WTC11 (cell line): ENCODE data around the gene MRPL27. TPM values are rescaled to one million over a fixed set of nuclear protein-coding genes. Genes with fewer than 3 reads are reported as not detected.

Experiments used
- ATAC-seq: fragments of 200-7000 bp; cut with Tn5 transposase; 2 replicates; pipeline ENCODE4 v1.10.0; 2021; ENCODE audit warnings: mild to moderate bottlenecking, moderate library complexity
- CTCF ChIA-PET: fragments of 300-600 bp; sonication (Branson Sonifier 250); formaldehyde crosslinking; loops from one replicate; lab custom pipeline; 2021; ENCODE audit warnings: antibody characterized with exemption; lab: Charles Lee
- POLR2A ChIA-PET: fragments of 350-600 bp; sonication (Branson Sonifier 250); formaldehyde crosslinking; loops from one replicate; lab custom pipeline; 2021; ENCODE audit warnings: antibody characterized with exemption; lab: Charles Lee
- DNase-seq: peaks from one replicate; pipeline ENCODE4 v3.0.0; 2021; ENCODE audit warnings: low spot score
- H3K27ac Mint-ChIP-seq: 2 replicates; pipeline ENCODE4 v1.8.0; 2021; ENCODE audit warnings: mixed read lengths
- H3K27me3 Mint-ChIP-seq: 2 replicates; pipeline ENCODE4 v1.8.0; 2021; ENCODE audit warnings: low read depth, mild to moderate bottlenecking, moderate library complexity, mixed read lengths
- H3K36me3 Mint-ChIP-seq: 2 replicates; pipeline ENCODE4 v1.8.0; 2021; ENCODE audit warnings: mixed read lengths
- H3K4me1 Mint-ChIP-seq: 2 replicates; pipeline ENCODE4 v1.8.0; 2022; ENCODE audit warnings: mixed read lengths
- H3K4me3 Mint-ChIP-seq: 2 replicates; pipeline ENCODE4 v1.8.0; 2021; ENCODE audit warnings: mild to moderate bottlenecking, moderate library complexity, mixed read lengths
- H3K9me3 Mint-ChIP-seq: 2 replicates; pipeline ENCODE4 v1.8.0; 2021; ENCODE audit warnings: mixed read lengths
- ARID4B ChIP-seq: sonication (generic); formaldehyde crosslinking; IDR thresholded peaks from 2 replicates; pipeline ENCODE4 v1.8.0; 2023; ENCODE audit warnings: missing genetic modification reagents, mild to moderate bottlenecking, borderline replicate concordance
- CBFB ChIP-seq: sonication (generic); formaldehyde crosslinking; IDR thresholded peaks from 2 replicates; pipeline ENCODE4 v1.8.1; 2022; ENCODE audit warnings: mild to moderate bottlenecking, low read depth, missing genetic modification reagents
- E2F5 ChIP-seq: sonication (generic); formaldehyde crosslinking; IDR thresholded peaks from 2 replicates; pipeline ENCODE4 v1.8.1; 2022; ENCODE audit warnings: mild to moderate bottlenecking, moderate library complexity, missing genetic modification reagents
- EMX1 ChIP-seq: fragments of 250-450 bp; sonication (Bioruptor Pico); IDR thresholded peaks from 2 replicates; pipeline ENCODE4 v1.8.0; 2021; ENCODE audit warnings: mild to moderate bottlenecking
- ESRRA ChIP-seq: sonication (generic); formaldehyde crosslinking; IDR thresholded peaks from 2 replicates; pipeline ENCODE4 v1.8.1; 2022; ENCODE audit warnings: mild to moderate bottlenecking, missing genetic modification reagents, borderline replicate concordance
- FOXJ3 ChIP-seq: sonication (generic); formaldehyde crosslinking; IDR thresholded peaks from 2 replicates; pipeline ENCODE4 v1.9.0; 2021; ENCODE audit warnings: missing genetic modification reagents, mild to moderate bottlenecking, borderline replicate concordance
- JAZF1 ChIP-seq: fragments of 250-450 bp; sonication (Bioruptor Pico); IDR thresholded peaks from 2 replicates; pipeline ENCODE4 v1.9.0; 2021; ENCODE audit warnings: moderate library complexity, mild to moderate bottlenecking, inconsistent platforms
- SMAD4 ChIP-seq: sonication (generic); formaldehyde crosslinking; IDR thresholded peaks from 2 replicates; pipeline ENCODE4 v1.8.0; 2022; ENCODE audit warnings: mild to moderate bottlenecking, missing genetic modification reagents
- STAT6 ChIP-seq: sonication (generic); formaldehyde crosslinking; conservative IDR thresholded peaks from 2 replicates; pipeline ENCODE4 v1.8.1; 2023; ENCODE audit warnings: mild to moderate bottlenecking, low read depth, missing genetic modification reagents, moderate library complexity
- USF1 ChIP-seq: sonication (generic); formaldehyde crosslinking; IDR thresholded peaks from 2 replicates; pipeline ENCODE4 v1.8.0; 2022; ENCODE audit warnings: mild to moderate bottlenecking, missing genetic modification reagents
- ZNF121 ChIP-seq: sonication (generic); formaldehyde crosslinking; IDR thresholded peaks from 2 replicates; pipeline ENCODE4 v1.8.0; 2023; ENCODE audit warnings: missing genetic modification reagents
- ZNF219 ChIP-seq: sonication (generic); formaldehyde crosslinking; IDR thresholded peaks from 2 replicates; pipeline ENCODE4 v1.8.0; 2023; ENCODE audit warnings: missing genetic modification reagents, mild to moderate bottlenecking, borderline replicate concordance
- ZNF317 ChIP-seq: sonication (generic); formaldehyde crosslinking; IDR thresholded peaks from 2 replicates; pipeline ENCODE4 v1.8.1; 2023; ENCODE audit warnings: low read depth, mild to moderate bottlenecking, moderate library complexity, missing genetic modification reagents, borderline replicate concordance
- ZNF396 ChIP-seq: fragments of 250-450 bp; sonication (Bioruptor Pico); IDR thresholded peaks from 2 replicates; pipeline ENCODE4 v1.8.0; 2021; ENCODE audit warnings: mild to moderate bottlenecking, moderate library complexity, borderline replicate concordance
- ZNF425 ChIP-seq: fragments of 250-450 bp; sonication (Bioruptor Pico); conservative IDR thresholded peaks from 2 replicates; pipeline ENCODE4 v1.9.0; 2021; ENCODE audit warnings: mild to moderate bottlenecking
- total RNA-seq: library from RNA; stranded (reverse); gene quantifications from 3 replicates; pipeline ENCODE4 v1.2.3, GENCODE V29; 2021
- TF ChIP-seq, protein P1 (sequence below): fragments of 200-600 bp; IDR thresholded peaks from 2 replicates; pipeline ENCODE4 v1.8.0; 2022; ENCODE audit warnings: antibody characterized with exemption
- TF ChIP-seq, protein P2 (sequence below): sonication (generic); formaldehyde crosslinking; conservative IDR thresholded peaks from 2 replicates; pipeline ENCODE4 v1.8.1; 2022; ENCODE audit warnings: mild to moderate bottlenecking, missing genetic modification reagents

The MRPL27 gene
- total RNA-seq, 1 experiment from 2014 or later = 80.5 TPM

GRCh38 chr17:50380369-50381259 lies 7.6 kb upstream of the MRPL27 start:
- Mint-ChIP-seq H3K9me3 (no peaks in the 10 kb centered on the region), H3K27me3 (no peaks in the 10 kb centered on the region; the same call in 1 of the 2 replicates), H3K4me3 (no peak overlapping the region), H3K27ac (no peak overlapping the region), H3K4me1 (no peaks in the 10 kb centered on the region), H3K36me3 (peaks cover 60% of the 10 kb centered on the region)
- ChIA-PET POLR2A (interaction anchor here (0.7 kb wide), 1 partner anchor 18 kb away, joined by 3 read pairs; no protein-coding TSS in a partner anchor), CTCF (interaction anchor here (0.5 to 7.2 kb wide), 6 partner anchors 16 to 245 kb away, joined by 3 to 51 read pairs (median 4); partner anchors contain the start of genes ACSF2 and LRRC59)
- ATAC-seq (peak; percentile 28; the same call in 1 of the 2 replicates), DNase-seq (no peak)
- TF ChIP-seq ZNF121 = no peak

DNA sequence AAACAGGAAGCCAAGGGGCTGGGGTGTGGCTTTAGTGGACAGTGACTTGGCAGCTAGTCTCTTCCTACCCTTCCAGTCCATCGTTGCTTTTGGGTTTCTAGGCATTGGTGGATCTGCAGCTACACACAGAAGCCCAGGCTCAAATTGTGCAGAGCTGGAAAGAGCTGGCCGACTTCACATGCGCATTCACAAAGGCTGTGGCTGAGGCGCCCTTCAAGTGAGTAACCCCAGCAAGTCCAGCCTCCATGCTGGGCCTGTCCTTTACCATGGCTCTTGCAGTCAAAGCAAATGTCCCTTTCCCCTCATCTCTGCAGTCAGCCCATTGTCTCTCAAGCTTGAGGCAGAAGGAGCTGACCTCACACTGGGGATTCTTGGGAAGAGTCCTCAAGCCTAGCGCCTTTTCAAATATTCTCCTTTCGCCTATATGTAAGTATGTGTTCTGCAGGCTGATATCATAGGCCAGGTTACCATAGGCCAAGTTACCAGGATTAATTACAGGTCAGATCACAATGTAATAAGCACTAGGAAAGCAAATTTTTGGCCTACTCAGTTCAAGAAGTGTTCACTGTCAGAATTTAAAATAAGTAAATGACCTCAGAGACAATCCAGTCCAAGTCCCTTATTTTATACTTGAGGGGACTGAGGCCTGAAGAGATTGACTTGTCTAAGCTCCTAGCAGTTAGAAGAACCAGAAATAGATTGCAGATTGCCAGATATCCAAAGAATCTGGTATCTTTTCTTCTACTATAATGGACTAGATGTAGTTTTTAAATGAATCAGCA lies 6.6 kb upstream of the MRPL27 start:
- Mint-ChIP-seq H3K4me3 (no peak overlapping the region), H3K9me3 (no peaks in the 10 kb centered on the region), H3K27me3 (no peaks in the 10 kb centered on the region), H3K27ac (no peak overlapping the region), H3K36me3 (peaks cover 49% of the 10 kb centered on the region), H3K4me1 (no peaks in the 10 kb centered on the region)
- ChIA-PET POLR2A (interaction anchor here (0.7 kb wide), 1 partner anchor 17 kb away, joined by 3 read pairs; no protein-coding TSS in a partner anchor), CTCF (interaction anchor here (0.5 to 7.2 kb wide), 3 partner anchors 14 to 17 kb away, joined by 3 to 51 read pairs (median 4); partner anchors contain the start of gene LRRC59)
- DNase-seq (no peak), ATAC-seq (no peak)
- TF ChIP-seq STAT6 (CRISPR knock-in tag) (no peak), ZNF317 (CRISPR knock-in tag) (no peak), ESRRA (CRISPR knock-in tag) (no peak), ZNF425 (no peak), ZNF219 (no peak), ARID4B (CRISPR knock-in tag) (no peak), USF1 (CRISPR knock-in tag) (no peak), FOXJ3 (no peak), SMAD4 (CRISPR knock-in tag) (no peak), JAZF1 (no peak), CBFB (no peak), EMX1 (CRISPR knock-in tag) (no peak), E2F5 (CRISPR knock-in tag) (no peak), ZNF396 (CRISPR knock-in tag) (no peak)
- TF ChIP-seq, protein P1, sequence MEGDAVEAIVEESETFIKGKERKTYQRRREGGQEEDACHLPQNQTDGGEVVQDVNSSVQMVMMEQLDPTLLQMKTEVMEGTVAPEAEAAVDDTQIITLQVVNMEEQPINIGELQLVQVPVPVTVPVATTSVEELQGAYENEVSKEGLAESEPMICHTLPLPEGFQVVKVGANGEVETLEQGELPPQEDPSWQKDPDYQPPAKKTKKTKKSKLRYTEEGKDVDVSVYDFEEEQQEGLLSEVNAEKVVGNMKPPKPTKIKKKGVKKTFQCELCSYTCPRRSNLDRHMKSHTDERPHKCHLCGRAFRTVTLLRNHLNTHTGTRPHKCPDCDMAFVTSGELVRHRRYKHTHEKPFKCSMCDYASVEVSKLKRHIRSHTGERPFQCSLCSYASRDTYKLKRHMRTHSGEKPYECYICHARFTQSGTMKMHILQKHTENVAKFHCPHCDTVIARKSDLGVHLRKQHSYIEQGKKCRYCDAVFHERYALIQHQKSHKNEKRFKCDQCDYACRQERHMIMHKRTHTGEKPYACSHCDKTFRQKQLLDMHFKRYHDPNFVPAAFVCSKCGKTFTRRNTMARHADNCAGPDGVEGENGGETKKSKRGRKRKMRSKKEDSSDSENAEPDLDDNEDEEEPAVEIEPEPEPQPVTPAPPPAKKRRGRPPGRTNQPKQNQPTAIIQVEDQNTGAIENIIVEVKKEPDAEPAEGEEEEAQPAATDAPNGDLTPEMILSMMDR = no peak
- TF ChIP-seq, protein P2, sequence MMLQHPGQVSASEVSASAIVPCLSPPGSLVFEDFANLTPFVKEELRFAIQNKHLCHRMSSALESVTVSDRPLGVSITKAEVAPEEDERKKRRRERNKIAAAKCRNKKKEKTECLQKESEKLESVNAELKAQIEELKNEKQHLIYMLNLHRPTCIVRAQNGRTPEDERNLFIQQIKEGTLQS (CRISPR knock-in tag) = no peak
